HG02840 (cell line): ENCODE results near the gene SLC35F1.

Source experiments
- ATAC-seq: cut with Tn5 transposase; IDR thresholded peaks from one replicate; pipeline ENCODE4 v1.9.1; 2021; ENCODE audit warnings: mild to moderate bottlenecking, moderate library complexity, moderate number of reproducible peaks; ENCODE audit not compliant: unreplicated experiment, low FRiP score

The SLC35F1 gene

GRCh38 chr6:118298476-118299427 lies 391.7 kb downstream of the SLC35F1 start:
- no peak for ATAC-seq

- ATAC-seq: no peak
Observed at GRCh38 chr6:118299457-118299856, 392.4 kb downstream of the SLC35F1 start.

GRCh38 chr6:118304321-118304720 lies 397.3 kb downstream of the SLC35F1 start:
- ATAC-seq: no peak

GRCh38 chr6:118305081-118305480 lies 398.0 kb downstream of the SLC35F1 start:
- ATAC-seq: no peak

GRCh38 chr6:118306392-118307238 lies 399.6 kb downstream of the SLC35F1 start:
- ATAC-seq: no peak

- no peak for ATAC-seq
Observed at GRCh38 chr6:118307581-118307980, 400.5 kb downstream of the SLC35F1 start.

- ATAC-seq: no peak
Observed at GRCh38 chr6:118309337-118310093, 402.5 kb downstream of the SLC35F1 start.

- no peak for ATAC-seq
Observed at GRCh38 chr6:118313208-118313607, 406.1 kb downstream of the SLC35F1 start.

GRCh38 chr6:118313762-118314161 lies 406.7 kb downstream of the SLC35F1 start:
- ATAC-seq: no peak

- ATAC-seq: no peak
Observed at GRCh38 chr6:118316796-118317384, 409.8 kb downstream of the SLC35F1 start.

GRCh38 chr6:118317581-118318563 lies 410.8 kb downstream of the SLC35F1 start:
- ATAC-seq: no peak

- ATAC-seq: no peak
Observed at GRCh38 chr6:118318648-118319047, 411.6 kb downstream of the SLC35F1 start.

- ATAC-seq: no peak
Observed at GRCh38 chr6:118319416-118319815, 412.4 kb downstream of the SLC35F1 start.

- ATAC-seq: no peak
Observed at GRCh38 chr6:118319894-118320649, 413.0 kb downstream of the SLC35F1 start.

- no peak for ATAC-seq
Observed at GRCh38 chr6:118320652-118321051, 413.6 kb downstream of the SLC35F1 start.

GRCh38 chr6:118324116-118324515 lies 417.1 kb downstream of the SLC35F1 start:
- no peak for ATAC-seq

GRCh38 chr6:118325220-118325860 lies 418.3 kb downstream of the SLC35F1 start:
- ATAC-seq: no peak

- ATAC-seq: no peak
Observed at GRCh38 chr6:118326712-118327111, 419.6 kb downstream of the SLC35F1 start.
